Subcutaneous adipose tissue (tissue), 4 donors: Measurements from ENCODE around the gene CD58. TPM values are rescaled to one million over a fixed set of nuclear protein-coding genes. Genes with fewer than 3 reads are reported as not detected.

Source experiments
- total RNA-seq, 4 donors: library from RNA; depleted of rRNA; stranded (reverse); fragments of >200 nt; gene quantifications; one replicate each; pipeline ENCODE4 v1.1.0, GENCODE V29; 2016
- TF ChIP-seq, protein P1 (sequence below): fragments of 450-650 bp; IDR thresholded peaks from one replicate; pipeline ENCODE4 v1.5.1; 2016; ENCODE audit warnings: low read depth, mild to moderate bottlenecking, control low read depth, antibody characterized with exemption, moderate library complexity

Gene CD58
- total RNA-seq, 4 donors from 2014 or later, result 33.9 to 53.8 (median 43.0) TPM

DNA sequence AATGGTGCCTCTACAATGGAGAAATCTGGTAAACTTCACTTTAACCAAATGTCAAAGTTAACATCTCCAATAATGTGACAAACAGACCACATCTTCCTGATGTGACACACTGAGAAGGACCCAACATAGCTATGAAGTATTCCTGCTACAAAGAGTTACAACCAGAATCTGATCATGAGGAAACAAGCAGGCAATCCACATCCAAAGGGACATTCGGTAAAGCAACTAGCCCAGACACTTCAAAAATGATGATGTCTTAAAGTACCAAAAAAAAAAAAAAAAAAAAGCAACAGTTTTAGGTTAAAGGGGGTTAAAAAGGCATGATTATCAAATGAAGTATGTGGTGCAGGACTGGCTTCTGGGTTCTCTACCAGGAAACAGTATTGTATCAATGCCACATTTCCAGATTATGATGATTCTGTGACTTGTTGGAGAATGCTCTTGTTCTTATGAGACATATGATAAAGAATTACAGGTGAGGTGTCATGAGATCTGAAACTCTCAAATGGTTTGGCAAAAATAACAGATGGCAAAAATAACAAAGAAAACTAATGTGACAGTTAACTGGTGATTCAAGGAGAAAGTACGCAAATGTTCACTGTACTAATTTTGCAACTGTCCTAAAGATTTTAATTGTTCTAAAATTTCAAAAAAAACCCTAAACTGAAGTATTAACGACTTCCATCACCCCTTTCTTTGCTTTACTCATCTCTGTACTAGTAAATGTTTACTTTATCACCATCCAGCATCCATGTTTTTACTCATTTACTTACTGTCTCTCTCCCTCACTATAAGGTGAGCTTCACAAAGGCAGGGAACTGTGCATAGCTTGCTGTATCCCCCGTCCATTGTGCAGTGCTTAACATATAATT, 2.8 kb downstream of the CD58 start:
- TF ChIP-seq, protein P1, sequence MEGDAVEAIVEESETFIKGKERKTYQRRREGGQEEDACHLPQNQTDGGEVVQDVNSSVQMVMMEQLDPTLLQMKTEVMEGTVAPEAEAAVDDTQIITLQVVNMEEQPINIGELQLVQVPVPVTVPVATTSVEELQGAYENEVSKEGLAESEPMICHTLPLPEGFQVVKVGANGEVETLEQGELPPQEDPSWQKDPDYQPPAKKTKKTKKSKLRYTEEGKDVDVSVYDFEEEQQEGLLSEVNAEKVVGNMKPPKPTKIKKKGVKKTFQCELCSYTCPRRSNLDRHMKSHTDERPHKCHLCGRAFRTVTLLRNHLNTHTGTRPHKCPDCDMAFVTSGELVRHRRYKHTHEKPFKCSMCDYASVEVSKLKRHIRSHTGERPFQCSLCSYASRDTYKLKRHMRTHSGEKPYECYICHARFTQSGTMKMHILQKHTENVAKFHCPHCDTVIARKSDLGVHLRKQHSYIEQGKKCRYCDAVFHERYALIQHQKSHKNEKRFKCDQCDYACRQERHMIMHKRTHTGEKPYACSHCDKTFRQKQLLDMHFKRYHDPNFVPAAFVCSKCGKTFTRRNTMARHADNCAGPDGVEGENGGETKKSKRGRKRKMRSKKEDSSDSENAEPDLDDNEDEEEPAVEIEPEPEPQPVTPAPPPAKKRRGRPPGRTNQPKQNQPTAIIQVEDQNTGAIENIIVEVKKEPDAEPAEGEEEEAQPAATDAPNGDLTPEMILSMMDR, result no peak

DNA sequence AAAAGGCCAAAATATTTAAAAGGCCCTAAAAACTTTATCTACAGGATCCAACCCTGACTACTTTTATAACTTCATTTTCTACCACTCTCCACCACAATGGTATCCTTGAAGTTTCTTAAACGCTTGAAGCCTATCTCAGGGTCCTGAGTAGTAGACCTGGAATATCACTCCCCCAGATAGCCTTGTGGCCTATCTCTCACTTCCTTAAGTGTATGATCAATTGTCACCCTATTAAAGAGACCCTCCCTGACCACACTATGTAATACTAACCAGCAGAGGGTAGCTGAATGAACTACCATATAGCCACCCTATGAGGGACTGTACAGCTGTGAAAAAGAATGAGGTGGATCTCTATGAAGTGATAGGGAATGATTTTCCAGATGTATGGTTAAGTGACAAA, 5.6 kb downstream of the CD58 start:
- TF ChIP-seq, protein P1, result no peak

DNA sequence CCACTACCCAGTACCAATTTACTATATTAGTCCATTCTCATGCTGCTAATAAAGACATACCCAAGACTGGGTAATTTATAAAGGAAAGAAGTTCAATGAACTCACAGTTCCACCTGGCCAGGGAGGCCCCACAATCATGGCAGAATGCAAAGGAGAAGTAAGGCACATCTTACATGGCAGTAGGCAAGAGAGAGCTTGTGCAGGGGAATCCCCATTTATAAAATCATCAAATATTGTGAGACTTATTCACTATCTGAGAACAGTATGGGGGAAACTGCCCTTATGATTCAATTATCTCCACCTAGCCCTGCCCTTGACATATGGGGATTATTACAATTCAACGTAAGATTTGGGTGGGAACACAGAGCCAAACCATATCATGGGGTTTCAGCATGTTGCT, 6.4 kb downstream of the CD58 start:
- TF ChIP-seq, protein P1, result no peak

DNA sequence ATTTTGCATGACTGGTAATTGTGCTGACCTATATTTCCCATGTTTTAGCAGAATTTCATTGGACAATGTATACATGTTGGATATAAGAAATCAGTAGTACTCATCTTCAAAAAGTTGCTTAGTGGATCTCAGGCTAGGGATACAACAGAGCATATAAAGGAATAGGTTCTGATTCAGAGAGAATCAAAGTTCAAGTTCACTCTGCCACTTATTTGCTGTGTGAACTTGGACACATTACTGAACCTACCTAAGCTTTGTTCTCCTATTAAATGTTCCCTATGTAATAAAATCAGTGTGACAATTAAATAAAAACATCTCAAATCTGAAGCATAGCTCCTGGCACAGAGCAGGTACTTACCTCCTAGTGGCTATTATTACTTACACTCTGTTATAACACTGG, 9.3 kb downstream of the CD58 start:
- TF ChIP-seq, protein P1, result no peak

DNA sequence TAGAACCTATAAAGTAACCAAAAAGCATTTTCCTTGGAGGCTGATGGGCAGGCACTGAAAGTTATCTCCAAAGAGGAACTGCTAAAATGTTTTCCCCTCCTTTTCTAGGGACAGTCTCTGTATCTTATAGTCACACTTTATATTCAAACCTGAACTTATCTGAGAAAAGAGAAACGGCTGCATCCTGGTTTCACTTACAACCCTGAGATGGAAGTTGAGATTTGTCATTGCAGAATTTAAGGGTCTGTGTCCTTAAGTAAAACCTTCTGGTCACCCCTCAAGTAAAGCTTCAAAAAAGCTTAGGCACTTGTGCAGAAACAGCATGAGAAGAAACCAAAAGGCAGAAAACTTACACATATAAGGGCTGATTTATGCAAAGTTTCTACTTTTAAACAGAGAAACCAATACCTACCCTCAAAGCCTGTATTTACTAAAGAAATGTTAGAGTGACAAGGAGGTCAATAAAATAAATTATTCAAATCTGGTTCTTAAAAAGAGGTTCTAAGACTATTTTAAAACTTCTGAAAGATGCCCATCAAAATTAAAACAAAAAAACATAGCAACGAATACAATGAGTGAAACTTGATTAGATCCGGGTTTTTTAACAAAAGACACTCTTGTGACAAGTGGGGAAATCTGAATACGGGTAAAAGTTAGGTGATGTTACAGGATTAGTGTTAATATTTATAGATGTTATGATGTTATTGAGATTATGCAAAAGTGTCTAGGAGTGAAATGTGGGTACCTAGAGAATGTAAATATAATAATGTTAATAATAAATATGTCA, 9.9 kb downstream of the CD58 start:
- TF ChIP-seq, protein P1, result no peak

DNA sequence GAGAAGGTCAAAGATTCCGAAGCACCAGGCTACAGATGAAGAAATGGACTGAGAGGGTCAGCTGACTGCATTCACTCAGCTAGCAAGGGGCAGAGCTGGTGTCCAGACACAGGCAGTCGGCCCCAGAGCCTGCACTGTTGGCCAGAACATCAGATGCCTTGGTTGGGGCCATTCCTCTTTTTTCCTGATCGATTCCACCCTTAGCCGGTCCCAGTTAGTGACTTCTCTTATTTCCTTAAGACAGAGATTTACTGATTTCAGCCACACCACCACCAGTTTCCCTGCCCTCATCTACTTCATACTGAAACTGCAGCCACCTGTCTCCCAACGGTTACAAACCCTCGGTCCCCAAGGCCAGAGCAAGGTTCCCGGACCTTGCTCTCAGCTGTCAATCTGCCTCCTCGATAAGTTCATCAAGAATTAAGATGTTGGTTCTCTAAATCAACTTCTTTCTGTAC, 11.5 kb downstream of the CD58 start:
- TF ChIP-seq, protein P1, result no peak

DNA sequence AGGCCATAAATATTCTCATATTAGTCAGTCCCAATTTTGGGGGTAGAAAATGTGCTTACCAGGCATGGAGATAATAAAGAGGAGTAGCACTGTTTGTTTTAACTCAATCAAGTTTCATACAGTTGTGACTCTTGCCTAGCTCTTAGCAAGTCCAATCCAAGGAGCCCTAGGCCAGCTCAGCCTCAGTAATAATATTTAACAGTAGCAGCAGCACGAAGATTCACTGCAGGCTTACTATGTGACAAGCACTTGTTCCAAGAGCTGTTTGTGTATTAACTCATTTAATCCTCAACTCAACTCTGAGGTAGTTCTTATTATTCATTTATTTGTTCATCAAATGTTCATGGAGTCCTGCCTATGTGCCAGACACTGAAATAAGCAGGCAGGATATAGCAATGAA, 12.3 kb downstream of the CD58 start:
- TF ChIP-seq, protein P1, result no peak
